SK-N-MC (cell line): ENCODE results near the gene PFDN4.

ENCODE experiments used
- DNase-seq: peaks from one replicate; pipeline ENCODE4 v3.0.0-alpha.2; 2011; ENCODE audit warnings: low read depth, low spot score
- H3K27ac ChIP-seq: fragments of 200-600 bp; sonication (generic); 2 replicates; pipeline ENCODE4 v1.5.1; 2016; ENCODE audit warnings: mixed run types
- H3K36me3 ChIP-seq: fragments of 200-600 bp; sonication (generic); 2 replicates; pipeline ENCODE4 v1.6.1; 2017; ENCODE audit warnings: antibody characterized with exemption, low read length, mixed read lengths; ENCODE audit not compliant: insufficient read depth
- H3K4me3 ChIP-seq: fragments of 200-600 bp; sonication (generic); 2 replicates; pipeline ENCODE4 v1.5.1; 2016
- H3K9ac ChIP-seq: fragments of 200-600 bp; sonication (generic); 2 replicates; pipeline ENCODE4 v1.8.0; 2017; ENCODE audit warnings: mixed run types, mixed read lengths; ENCODE audit not compliant: insufficient read length
- H3K9me3 ChIP-seq: fragments of 200-600 bp; sonication (generic); 2 replicates; pipeline ENCODE4 v1.6.1; 2017; ENCODE audit warnings: low read depth, mild to moderate bottlenecking, antibody characterized with exemption, low read length, moderate library complexity, mixed read lengths
- EZH2 ChIP-seq: fragments of 200-600 bp; sonication (generic); IDR thresholded peaks from one replicate; pipeline ENCODE4 v1.6.1; 2017; ENCODE audit warnings: antibody characterized with exemption
- FOXP2 ChIP-seq: optimal IDR thresholded peaks from 2 replicates; pipeline ENCODE3; 2011; ENCODE audit warnings: mild to moderate bottlenecking, moderate library complexity; ENCODE audit not compliant: insufficient read depth; ENCODE audit errors: extremely low read length, control extremely low read depth
- POLR2AphosphoS5 ChIP-seq: IDR thresholded peaks from 2 replicates; pipeline ENCODE4 v1.6.1; 2012; ENCODE audit warnings: mild to moderate bottlenecking, low read depth, low read length, borderline replicate concordance

PFDN4 gene, protein sequence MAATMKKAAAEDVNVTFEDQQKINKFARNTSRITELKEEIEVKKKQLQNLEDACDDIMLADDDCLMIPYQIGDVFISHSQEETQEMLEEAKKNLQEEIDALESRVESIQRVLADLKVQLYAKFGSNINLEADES

DNA sequence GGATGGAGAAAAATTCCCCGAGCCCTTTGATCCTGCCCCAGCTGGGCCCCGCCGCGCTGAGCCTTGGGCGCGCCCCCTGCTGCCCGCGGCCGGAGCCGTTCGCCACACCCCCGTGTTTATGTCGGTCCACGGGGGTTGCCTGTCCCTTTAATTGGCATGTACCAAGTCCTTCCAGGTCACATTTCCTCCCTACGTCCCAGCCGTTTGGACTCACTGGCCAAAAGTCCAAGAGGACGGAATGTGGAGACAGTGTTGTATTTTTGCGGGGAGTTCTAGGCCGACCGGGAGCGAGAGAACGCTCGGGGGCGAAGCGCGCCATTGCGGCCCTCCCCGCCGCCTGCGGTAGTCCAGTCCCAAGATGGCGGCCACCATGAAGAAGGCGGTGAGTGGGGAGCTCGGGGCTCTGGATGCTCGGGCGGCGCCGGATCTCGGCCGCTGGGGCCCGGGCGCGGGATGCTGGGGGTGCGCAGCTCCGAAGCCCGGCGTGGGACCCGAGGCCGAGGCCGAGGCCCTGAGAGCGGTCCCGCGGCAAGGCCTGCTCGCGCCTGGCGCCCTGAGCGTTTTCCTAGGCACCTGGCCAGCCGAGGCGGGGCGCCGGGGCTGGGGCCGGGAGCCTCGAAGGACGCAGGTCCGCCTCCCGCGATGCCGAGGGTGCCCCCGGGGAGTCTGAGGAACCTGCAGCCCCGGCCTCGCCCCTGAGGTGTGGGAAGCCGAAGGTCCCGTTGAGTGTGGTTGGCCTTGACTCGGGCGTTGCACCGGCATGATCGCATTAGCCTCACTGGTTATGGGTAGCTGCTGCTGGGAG, at the start of gene PFDN4:
TSS of gene PFDN4 (plus strand) at position 345 of the 805 bp plus-strand sequence. CDS start at position 359, 14 bp downstream.
- TF ChIP-seq FOXP2 (peak; percentile 20), EZH2 (no peak), POLR2AphosphoS5 (peak; percentile 61; the same call in 1 of the 2 replicates)
- peak within 1 kb of the TSS; percentile 93 for H3K4me3 ChIP-seq
- H3K9me3 ChIP-seq, result no peaks in the 10 kb centered on the region
- H3K36me3 ChIP-seq, result peaks cover 29% of the 10 kb centered on the region
- DNase-seq, result no peak
- H3K9ac ChIP-seq, result peak within 1 kb of the TSS; percentile 99
- H3K27ac ChIP-seq, result peak within 1 kb of the TSS; percentile 98

DNA sequence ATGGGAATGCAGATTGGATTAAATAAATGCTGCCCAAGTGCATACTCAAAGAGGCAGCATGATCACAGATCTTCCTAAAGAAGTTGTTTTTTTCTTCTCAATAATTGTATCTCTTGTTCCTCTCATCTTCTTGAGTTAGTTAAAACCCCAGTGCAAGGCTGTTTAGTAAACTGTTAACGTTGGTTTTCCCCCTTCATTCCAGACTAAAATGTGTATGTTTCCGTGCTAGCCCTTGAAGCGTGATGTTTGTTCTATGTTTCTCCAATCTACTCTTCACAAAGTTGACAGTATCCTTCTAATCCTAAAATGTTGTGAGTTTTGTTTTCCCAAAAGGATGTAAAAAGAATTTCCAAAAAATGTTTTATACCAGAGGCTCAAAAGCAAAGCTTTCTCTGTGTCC, 49.7 kb upstream of the PFDN4 start:
- Histone ChIP-seq H3K4me3 (no peak overlapping the region), H3K9me3 (no peaks in the 10 kb centered on the region), H3K36me3 (peaks cover 23% of the 10 kb centered on the region), H3K9ac (no peak overlapping the region), H3K27ac (no peak overlapping the region)
- TF ChIP-seq EZH2, result no peak
- TF ChIP-seq FOXP2, result no peak
- TF ChIP-seq POLR2AphosphoS5, result no peak
- DNase-seq, result no peak

DNA sequence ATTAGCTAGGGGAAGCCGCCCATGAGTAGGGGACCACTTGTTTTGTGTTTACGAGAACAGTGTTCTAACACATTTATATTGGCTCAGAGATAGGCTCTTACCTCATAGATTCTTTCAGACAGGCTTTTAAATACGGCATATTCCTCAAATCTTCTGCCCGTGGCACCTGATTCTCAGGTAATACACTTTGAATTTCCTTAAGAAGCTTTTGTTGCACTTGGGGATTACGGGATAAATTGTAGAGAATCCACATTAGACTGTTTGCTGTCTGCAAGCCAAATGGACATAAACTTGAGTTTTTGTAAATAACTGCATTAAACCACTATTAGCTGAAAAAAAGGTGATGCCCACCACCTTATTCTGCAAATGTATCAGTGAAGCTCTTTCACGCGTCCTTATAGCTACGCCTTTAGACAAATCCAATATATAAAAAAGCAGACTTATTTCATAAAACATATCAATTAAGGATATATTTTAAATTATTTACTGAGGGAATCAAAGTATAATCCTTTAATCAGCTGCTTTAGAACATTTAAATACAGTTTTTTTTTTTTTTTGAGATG, 49.0 kb upstream of the PFDN4 start:
- TF ChIP-seq EZH2, result no peak
- no peak for TF ChIP-seq POLR2AphosphoS5
- TF ChIP-seq FOXP2, result no peak
- H3K9ac ChIP-seq, result no peak overlapping the region

DNA sequence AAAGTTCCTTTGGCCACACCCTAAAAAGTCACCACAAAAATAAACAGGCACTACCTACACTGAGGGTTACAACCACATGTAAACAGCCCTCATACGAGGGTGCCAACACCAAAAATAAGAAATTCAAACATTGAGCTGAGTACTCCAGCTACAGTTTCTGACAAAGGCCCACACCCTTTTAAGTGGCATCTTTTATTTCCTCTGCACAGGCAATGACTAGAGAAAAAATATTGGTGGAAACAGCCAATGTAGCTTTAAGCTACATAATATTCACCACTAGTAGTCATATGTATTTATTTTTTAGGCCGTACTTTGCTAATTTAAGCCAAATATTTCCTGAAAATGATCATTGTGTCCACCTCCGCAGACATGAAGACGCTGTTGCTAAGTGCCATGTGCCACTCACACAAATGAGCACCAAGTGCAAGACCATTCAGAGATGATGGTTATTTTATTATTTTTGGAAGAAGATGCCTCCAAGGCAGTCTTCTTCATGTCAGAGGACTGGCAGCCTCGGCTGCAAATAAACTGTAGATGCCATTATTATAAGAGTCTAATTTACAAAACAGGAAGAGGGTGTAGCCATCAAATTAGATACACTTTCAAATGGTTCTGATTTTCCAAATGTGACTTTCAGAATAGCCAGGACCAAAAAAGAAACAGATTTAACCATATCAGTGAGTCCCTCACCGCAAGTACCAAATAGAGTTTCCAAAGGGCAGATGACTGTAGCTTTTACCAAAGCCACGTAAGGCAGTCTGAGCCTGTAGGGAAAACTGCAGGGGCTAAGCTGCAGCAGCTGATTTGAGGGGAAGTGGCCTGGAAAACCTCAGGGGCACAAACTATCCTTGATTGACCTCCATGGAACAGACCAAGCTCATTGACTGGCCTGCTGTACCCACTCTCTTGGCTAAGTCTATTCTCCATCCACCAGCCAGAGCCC, 47.6 kb upstream of the PFDN4 start:
- no peak for DNase-seq
- H3K9me3 ChIP-seq, result no peaks in the 10 kb centered on the region
- no peak; the same call in 1 of the 2 replicates for TF ChIP-seq POLR2AphosphoS5
- no peak for TF ChIP-seq EZH2
- TF ChIP-seq FOXP2, result no peak

More for the DNA sequence above, 49.0 kb upstream of the PFDN4 start:
- H3K27ac ChIP-seq, result no peak overlapping the region
- H3K4me3 ChIP-seq, result no peak overlapping the region
- DNase-seq, result no peak
- H3K9me3 ChIP-seq, result no peaks in the 10 kb centered on the region
- H3K36me3 ChIP-seq, result peaks cover 26% of the 10 kb centered on the region

DNA sequence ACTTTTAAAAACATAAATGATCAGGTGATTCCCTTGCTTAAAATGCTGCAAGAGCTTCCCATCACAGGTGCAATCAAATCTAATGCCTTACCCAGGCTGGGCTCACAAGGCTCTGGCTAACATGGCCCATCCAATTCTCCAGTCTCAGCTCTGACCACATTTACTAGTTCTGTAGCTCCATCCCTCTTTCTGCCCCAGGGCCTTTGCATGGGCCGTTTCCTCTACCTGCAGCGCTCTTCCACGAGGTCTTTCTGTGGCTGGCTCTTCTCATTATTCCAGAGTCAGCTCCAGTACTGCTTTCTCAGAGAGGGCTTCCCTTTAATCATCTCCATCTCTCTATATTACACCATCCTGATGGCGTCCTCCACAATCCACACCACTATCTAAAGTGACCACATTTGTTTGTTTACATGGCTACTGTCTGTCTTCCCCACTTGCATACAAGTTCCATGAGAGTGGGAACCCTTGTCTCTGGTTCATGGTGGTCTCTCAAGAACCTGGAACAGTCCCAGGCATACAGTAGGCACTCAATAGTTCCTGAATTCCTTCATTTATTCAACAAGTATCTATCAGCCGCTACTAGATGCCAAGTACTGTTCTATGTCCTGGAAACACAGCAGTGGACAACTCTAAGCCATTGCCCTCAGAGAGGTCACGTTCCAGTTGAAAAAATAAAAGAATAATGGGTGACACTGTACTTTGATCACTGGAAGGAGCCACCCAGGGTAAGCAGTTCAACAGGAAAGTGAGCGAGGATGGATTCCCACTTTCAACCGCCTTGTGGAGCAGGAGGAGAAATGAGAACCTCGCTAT, 46.7 kb upstream of the PFDN4 start:
- peaks cover 39% of the 10 kb centered on the region for H3K36me3 ChIP-seq
- H3K27ac ChIP-seq, result no peak overlapping the region
- no peak for DNase-seq
- H3K9ac ChIP-seq, result no peak overlapping the region
- no peaks in the 10 kb centered on the region for H3K9me3 ChIP-seq
- no peak overlapping the region for H3K4me3 ChIP-seq
- TF ChIP-seq POLR2AphosphoS5 (no peak), FOXP2 (no peak), EZH2 (no peak)

More for the DNA sequence above, 47.6 kb upstream of the PFDN4 start:
- H3K27ac ChIP-seq, result peak overlapping the region; percentile 7; the same call in 1 of the 2 replicates
- H3K9ac ChIP-seq, result no peak overlapping the region
- H3K4me3 ChIP-seq, result no peak overlapping the region
- peaks cover 31% of the 10 kb centered on the region for H3K36me3 ChIP-seq

DNA sequence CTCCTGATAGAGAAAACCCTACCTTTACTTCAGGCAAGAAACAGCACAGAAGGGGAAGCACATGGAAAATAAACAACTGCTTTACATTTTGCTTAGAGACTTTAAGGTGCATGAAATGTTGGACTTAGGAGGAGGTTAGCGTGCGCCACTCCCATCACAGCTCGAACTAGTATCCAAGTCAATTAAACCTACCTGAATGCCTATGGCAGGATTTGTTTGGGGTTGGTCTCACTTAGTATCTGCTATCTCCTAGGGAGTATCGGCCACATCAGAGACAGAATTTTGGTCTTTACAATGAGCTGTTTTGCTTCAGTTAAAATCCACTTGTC, 46.1 kb upstream of the PFDN4 start:
- Histone ChIP-seq H3K36me3 (peaks cover 43% of the 10 kb centered on the region), H3K4me3 (no peak overlapping the region), H3K9ac (no peak overlapping the region), H3K27ac (no peak overlapping the region), H3K9me3 (no peaks in the 10 kb centered on the region)
- TF ChIP-seq POLR2AphosphoS5, result no peak
- TF ChIP-seq FOXP2, result no peak
- TF ChIP-seq EZH2, result no peak
- no peak for DNase-seq

DNA sequence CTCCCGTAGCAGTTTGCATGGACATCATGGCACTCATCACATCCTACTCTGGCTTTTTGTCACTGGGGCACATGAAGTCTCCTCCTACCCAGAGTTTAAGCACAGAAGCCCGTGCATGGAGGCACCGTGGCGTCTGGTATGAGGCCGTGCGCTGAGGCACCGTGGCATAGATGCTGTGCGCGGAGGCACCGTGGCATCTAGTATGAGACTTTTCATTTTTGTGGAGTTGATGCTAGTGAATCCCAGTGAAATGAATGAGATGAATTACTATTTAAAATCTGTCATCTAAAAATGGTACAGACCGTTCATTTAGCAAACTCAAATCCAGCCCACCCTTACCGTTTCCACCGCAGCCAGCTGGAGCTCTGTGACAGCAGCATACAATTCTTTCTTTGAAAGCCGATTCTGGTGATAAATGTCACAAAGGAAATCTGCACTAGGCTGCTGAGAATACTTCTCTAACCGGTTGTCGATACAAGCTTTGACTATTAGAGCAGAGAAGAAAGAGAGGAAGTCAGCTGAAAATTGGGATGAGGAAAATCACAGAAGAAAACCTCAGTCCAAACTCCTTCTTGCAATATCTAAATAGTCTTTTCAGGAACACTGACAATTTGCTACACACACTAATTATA, 45.4 kb upstream of the PFDN4 start:
- Histone ChIP-seq H3K9ac (no peak overlapping the region), H3K4me3 (no peak overlapping the region), H3K27ac (no peak overlapping the region), H3K36me3 (peaks cover 37% of the 10 kb centered on the region), H3K9me3 (no peaks in the 10 kb centered on the region)
- DNase-seq, result no peak
- TF ChIP-seq POLR2AphosphoS5 (no peak), EZH2 (no peak), FOXP2 (no peak)
